IgD-negative memory B cell (primary cell): ENCODE results near the gene AP1S3. TPM values are rescaled to one million over a fixed set of nuclear protein-coding genes. Genes with fewer than 3 reads are reported as not detected.
A peak's percentile ranks its signal among the peaks of the same experiment; 100 is the strongest.
"Not testable (repeated sequence)": the region's sequence is repeated elsewhere in the genome, so short reads cannot be mapped to it uniquely, and the experiment has no call there.

Source experiments
- H3K27ac Mint-ChIP-seq, 3 donors: one replicate each; pipeline ENCODE4 v1.8.0; 2020 to 2022; ENCODE audit warnings: mild to moderate bottlenecking in 3 of 3, mixed read lengths in 3 of 3, moderate library complexity in 1 of 3
- H3K27me3 Mint-ChIP-seq: one replicate; pipeline ENCODE4 v1.8.0; 2021; ENCODE audit warnings: mixed read lengths
- H3K36me3 Mint-ChIP-seq: one replicate; pipeline ENCODE4 v1.8.0; 2020; ENCODE audit warnings: mild to moderate bottlenecking, mixed read lengths
- H3K4me1 Mint-ChIP-seq, 3 donors: one replicate each; pipeline ENCODE4 v1.8.0; 2020 to 2022; ENCODE audit warnings: mixed read lengths in 3 of 3, mild to moderate bottlenecking in 1 of 3
- H3K4me3 Mint-ChIP-seq, 4 donors: one replicate each; pipeline ENCODE4 v1.8.0; 2020 to 2022; ENCODE audit warnings: mild to moderate bottlenecking in 4 of 4, mixed read lengths in 4 of 4, moderate library complexity in 3 of 4
- H3K9me3 Mint-ChIP-seq, 3 donors: one replicate each; pipeline ENCODE4 v1.8.0; 2020 to 2021; ENCODE audit warnings: mixed read lengths in 3 of 3, mild to moderate bottlenecking in 1 of 3
- polyA plus RNA-seq: library from polyadenylated mRNA; unstranded; fragments of 300-500 nt; fragmentation: Illumina TruSeq; gene quantifications from one replicate; pipeline ENCODE4 v1.2.3, GENCODE V29; 2021

AP1S3 gene
- polyA plus RNA-seq, 1 donor from 2014 or later = 23.0 TPM

GRCh38 chr2:223832241-223832903, 5.0 kb downstream of the AP1S3 start:
- peak overlapping the region in 1 of 3 donors; percentile 3 for H3K27ac Mint-ChIP-seq
- H3K4me1 Mint-ChIP-seq = peaks cover 32 to 42% (median 37%) of the 10 kb centered on the region in 3 donors
- no peak overlapping the region for H3K4me3 Mint-ChIP-seq
- H3K27me3 Mint-ChIP-seq = no peaks in the 10 kb centered on the region
- peaks cover 4% of the 10 kb centered on the region for H3K36me3 Mint-ChIP-seq
- no peaks in the 10 kb centered on the region for H3K9me3 Mint-ChIP-seq

- no peaks in the 10 kb centered on the region for H3K9me3 Mint-ChIP-seq
- H3K27ac Mint-ChIP-seq = peak overlapping the region in 1 of 3 donors; percentile 14
- no peak overlapping the region for H3K4me3 Mint-ChIP-seq
- H3K27me3 Mint-ChIP-seq = no peaks in the 10 kb centered on the region
- H3K36me3 Mint-ChIP-seq = peaks cover 12% of the 10 kb centered on the region
- peaks cover 33 to 43% (median 34%) of the 10 kb centered on the region in 3 donors for H3K4me1 Mint-ChIP-seq
These were observed 8.3 kb downstream of the AP1S3 start for GRCh38 chr2:223829128-223829527.

- peaks cover 12% of the 10 kb centered on the region for H3K36me3 Mint-ChIP-seq
- H3K27ac Mint-ChIP-seq = no peak overlapping the region
- no peak overlapping the region for H3K4me3 Mint-ChIP-seq
- peaks cover 35 to 43% (median 35%) of the 10 kb centered on the region in 3 donors for H3K4me1 Mint-ChIP-seq
- H3K27me3 Mint-ChIP-seq = no peaks in the 10 kb centered on the region
- no peaks in the 10 kb centered on the region for H3K9me3 Mint-ChIP-seq
These were observed 9.1 kb downstream of the AP1S3 start for GRCh38 chr2:223828314-223828713.

GRCh38 chr2:223826995-223827394, 10.4 kb downstream of the AP1S3 start:
- peaks cover 38 to 43% (median 38%) of the 10 kb centered on the region in 3 donors for H3K4me1 Mint-ChIP-seq
- no peaks in the 10 kb centered on the region for H3K27me3 Mint-ChIP-seq
- peaks cover 14% of the 10 kb centered on the region for H3K36me3 Mint-ChIP-seq
- peak overlapping the region in 2 of 3 donors; percentile 1 to 50 for H3K27ac Mint-ChIP-seq
- H3K9me3 Mint-ChIP-seq = no peaks in the 10 kb centered on the region
- H3K4me3 Mint-ChIP-seq = no peak overlapping the region

- no peaks in the 10 kb centered on the region for H3K9me3 Mint-ChIP-seq
- H3K4me1 Mint-ChIP-seq = peaks cover 35 to 42% (median 39%) of the 10 kb centered on the region in 3 donors
- no peak overlapping the region for H3K27ac Mint-ChIP-seq
- peaks cover 10% of the 10 kb centered on the region for H3K36me3 Mint-ChIP-seq
- peak overlapping the region in 1 of 4 donors; percentile 47 for H3K4me3 Mint-ChIP-seq
- H3K27me3 Mint-ChIP-seq = no peaks in the 10 kb centered on the region
These were observed 13.1 kb downstream of the AP1S3 start for GRCh38 chr2:223824301-223824700.

GRCh38 chr2:223822818-223823217, 14.6 kb downstream of the AP1S3 start:
- Mint-ChIP-seq H3K4me1 (peaks cover 41 to 47% (median 43%) of the 10 kb centered on the region in 3 donors), H3K36me3 (peaks cover 10% of the 10 kb centered on the region), H3K4me3 (peak overlapping the region in 3 of 4 donors; percentile 19 to 88 (median 74)), H3K27me3 (no peaks in the 10 kb centered on the region), H3K27ac (peak overlapping the region; percentile 1 to 73 (median 48)), H3K9me3 (no peaks in the 10 kb centered on the region)

- peak overlapping the region in 1 of 4 donors; percentile 59 for H3K4me3 Mint-ChIP-seq
- H3K4me1 Mint-ChIP-seq = peaks cover 43 to 45% (median 44%) of the 10 kb centered on the region in 3 donors
- peaks cover 9% of the 10 kb centered on the region for H3K36me3 Mint-ChIP-seq
- peak overlapping the region in 2 of 3 donors; percentile 14 to 36 for H3K27ac Mint-ChIP-seq
- H3K9me3 Mint-ChIP-seq = no peaks in the 10 kb centered on the region
- no peaks in the 10 kb centered on the region for H3K27me3 Mint-ChIP-seq
These were observed 16.8 kb downstream of the AP1S3 start for GRCh38 chr2:223820549-223820948.

- no peaks in the 10 kb centered on the region for H3K27me3 Mint-ChIP-seq
- H3K36me3 Mint-ChIP-seq = peaks cover 6% of the 10 kb centered on the region
These were observed 17.5 kb downstream of the AP1S3 start for GRCh38 chr2:223819891-223820290.

GRCh38 chr2:223815884-223816570, 21.4 kb downstream of the AP1S3 start:
- peaks cover 4% of the 10 kb centered on the region for H3K36me3 Mint-ChIP-seq
- peaks cover 33 to 41% (median 38%) of the 10 kb centered on the region in 3 donors for H3K4me1 Mint-ChIP-seq
- H3K4me3 Mint-ChIP-seq = peak overlapping the region in 2 of 4 donors; percentile 10 to 68
- no peaks in the 10 kb centered on the region for H3K9me3 Mint-ChIP-seq
- peak overlapping the region in 2 of 3 donors; percentile 1 to 73 for H3K27ac Mint-ChIP-seq
- H3K27me3 Mint-ChIP-seq = no peaks in the 10 kb centered on the region

More at GRCh38 chr2:223819891-223820290, 17.5 kb downstream of the AP1S3 start:
- Mint-ChIP-seq H3K27ac (no peak overlapping the region), H3K4me1 (peaks cover 44 to 49% (median 45%) of the 10 kb centered on the region in 3 donors), H3K4me3 (no peak overlapping the region), H3K9me3 (no peaks in the 10 kb centered on the region)

- Mint-ChIP-seq H3K4me3 (peak overlapping the region in 1 of 4 donors; percentile 4), H3K4me1 (peaks cover 29 to 35% (median 34%) of the 10 kb centered on the region in 3 donors), H3K9me3 (no peaks in the 10 kb centered on the region), H3K27me3 (no peaks in the 10 kb centered on the region), H3K36me3 (peaks cover 4% of the 10 kb centered on the region), H3K27ac (peak overlapping the region in 1 of 3 donors; percentile 73)
These were observed 22.0 kb downstream of the AP1S3 start for GRCh38 chr2:223815186-223815883.

- not testable (repeated sequence) for H3K27ac Mint-ChIP-seq, H3K36me3 Mint-ChIP-seq, H3K4me3 Mint-ChIP-seq, H3K9me3 Mint-ChIP-seq, H3K27me3 Mint-ChIP-seq
- H3K4me1 Mint-ChIP-seq = peaks cover 30 to 35% (median 34%) of the 10 kb centered on the region in 3 donors
These were observed 22.6 kb downstream of the AP1S3 start for GRCh38 chr2:223814764-223815163.

- H3K9me3 Mint-ChIP-seq = no peaks in the 10 kb centered on the region
- peak overlapping the region in 1 of 3 donors; percentile 53 for H3K27ac Mint-ChIP-seq
- peaks cover 4% of the 10 kb centered on the region for H3K36me3 Mint-ChIP-seq
- peaks cover 27 to 31% (median 28%) of the 10 kb centered on the region in 3 donors for H3K4me1 Mint-ChIP-seq
- no peak overlapping the region for H3K4me3 Mint-ChIP-seq
- H3K27me3 Mint-ChIP-seq = no peaks in the 10 kb centered on the region
These were observed 24.1 kb downstream of the AP1S3 start for GRCh38 chr2:223813329-223813728.

GRCh38 chr2:223811757-223812156, 25.6 kb downstream of the AP1S3 start:
- H3K27me3 Mint-ChIP-seq = no peaks in the 10 kb centered on the region
- H3K27ac Mint-ChIP-seq = no peak overlapping the region
- H3K4me3 Mint-ChIP-seq = no peak overlapping the region
- peaks cover 7% of the 10 kb centered on the region for H3K36me3 Mint-ChIP-seq
- peaks cover 0 to 3% (median 0%) of the 10 kb centered on the region in 3 donors for H3K9me3 Mint-ChIP-seq
- H3K4me1 Mint-ChIP-seq = peaks cover 27 to 33% (median 32%) of the 10 kb centered on the region in 3 donors

- peaks cover 34 to 55% (median 47%) of the 10 kb centered on the region in 3 donors for H3K4me1 Mint-ChIP-seq
- H3K27me3 Mint-ChIP-seq = no peaks in the 10 kb centered on the region
- H3K4me3 Mint-ChIP-seq = peak overlapping the region; percentile 61 to 88 (median 79)
- peak overlapping the region; percentile 55 to 89 (median 88) for H3K27ac Mint-ChIP-seq
- peaks cover 0 to 3% (median 0%) of the 10 kb centered on the region in 3 donors for H3K9me3 Mint-ChIP-seq
- peaks cover 10% of the 10 kb centered on the region for H3K36me3 Mint-ChIP-seq
These were observed 32.4 kb downstream of the AP1S3 start for GRCh38 chr2:223805008-223805407.

- Mint-ChIP-seq H3K9me3 (no peaks in the 10 kb centered on the region), H3K4me1 (peaks cover 45 to 64% (median 62%) of the 10 kb centered on the region in 3 donors), H3K27ac (peak overlapping the region in 1 of 3 donors; percentile 66)
These were observed 35.6 kb downstream of the AP1S3 start for GRCh38 chr2:223801736-223802135.

More at GRCh38 chr2:223801736-223802135, 35.6 kb downstream of the AP1S3 start:
- H3K4me3 Mint-ChIP-seq = peak overlapping the region in 1 of 4 donors; percentile 2
- no peaks in the 10 kb centered on the region for H3K27me3 Mint-ChIP-seq
- peaks cover 8% of the 10 kb centered on the region for H3K36me3 Mint-ChIP-seq
